HK-2 (cell line): ENCODE data around the gene C11orf97.
"Not testable (repeated sequence)": the region's sequence is repeated elsewhere in the genome, so short reads cannot be mapped to it uniquely, and the experiment has no call there.

Source experiments
- DNase-seq: peaks from one replicate; pipeline ENCODE4 v3.0.0-alpha.2; 2018; ENCODE audit not compliant: unreplicated experiment

Gene C11orf97

DNA sequence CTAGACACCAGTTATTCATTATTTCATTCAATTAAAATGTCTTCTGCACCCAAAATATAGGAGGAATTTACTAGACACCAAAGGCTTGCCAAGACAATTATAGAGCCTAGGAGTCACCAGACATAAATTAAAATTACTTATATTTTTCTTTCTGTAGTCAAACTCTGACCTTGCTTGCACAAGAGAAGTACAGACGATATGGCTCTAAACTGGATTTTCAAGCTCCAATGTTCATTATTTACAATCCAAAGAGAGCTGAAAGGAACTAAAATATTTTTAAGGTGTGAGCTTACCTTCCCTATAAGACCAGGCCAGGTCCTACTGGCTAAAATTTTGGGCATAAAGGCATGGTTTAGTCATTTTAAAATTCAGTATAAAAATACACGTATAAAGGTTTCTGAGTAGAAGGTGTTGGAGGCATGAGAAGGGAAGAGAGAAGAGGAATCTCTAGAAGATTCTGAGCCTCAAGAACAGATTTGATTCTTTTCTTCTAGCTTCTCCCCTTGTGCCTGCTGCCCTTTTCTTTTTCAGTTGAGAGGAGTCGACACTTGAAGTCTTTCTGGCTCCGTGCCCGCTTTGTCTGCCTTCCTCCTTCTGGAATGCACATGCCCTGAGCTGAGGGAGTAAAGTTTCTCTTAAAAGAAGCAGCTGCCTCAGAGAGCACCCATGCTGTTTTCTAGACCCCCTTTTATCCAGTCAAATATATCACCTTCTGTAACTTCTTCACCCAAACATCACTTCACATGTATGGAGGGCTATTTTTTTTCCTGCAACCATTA is 13.5 kb downstream of the C11orf97 start:
- no peak for DNase-seq

DNA sequence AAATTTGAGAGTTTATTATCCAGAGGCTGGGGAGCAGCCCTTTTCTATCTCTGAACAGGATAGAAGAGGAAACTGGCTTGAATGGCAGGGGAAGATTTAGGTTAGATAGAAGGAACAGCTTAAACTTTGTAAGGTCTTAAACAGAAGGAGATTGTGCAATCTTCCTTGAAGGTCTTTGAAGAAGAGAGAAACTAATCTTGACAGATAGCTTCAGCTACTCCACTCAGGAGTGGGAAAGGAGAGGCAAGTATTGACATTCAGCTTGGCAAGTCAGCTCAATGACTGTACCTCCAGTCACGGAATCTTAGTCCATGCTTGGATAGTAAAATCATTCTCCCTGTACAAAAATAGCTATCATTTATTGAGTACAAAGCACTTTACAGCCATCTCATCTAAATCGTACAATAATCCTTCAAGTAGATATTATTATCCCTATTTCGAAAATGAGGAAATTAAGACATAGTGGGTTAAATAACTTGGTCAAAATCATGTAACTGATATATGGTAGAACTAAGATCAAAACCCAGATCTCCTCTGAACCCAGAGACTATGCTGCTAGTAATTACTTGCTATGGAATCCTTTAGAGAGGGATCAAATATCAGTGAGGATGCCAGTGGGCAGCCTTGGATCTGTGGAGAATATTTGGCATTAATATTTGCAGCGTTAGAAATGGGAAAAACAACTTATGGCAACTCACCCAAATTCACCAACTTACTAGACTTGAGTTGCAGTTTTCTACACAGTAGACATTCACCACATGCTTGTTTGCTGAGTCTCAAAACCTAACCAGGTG is 14.6 kb downstream of the C11orf97 start:
- no peak for DNase-seq

DNA sequence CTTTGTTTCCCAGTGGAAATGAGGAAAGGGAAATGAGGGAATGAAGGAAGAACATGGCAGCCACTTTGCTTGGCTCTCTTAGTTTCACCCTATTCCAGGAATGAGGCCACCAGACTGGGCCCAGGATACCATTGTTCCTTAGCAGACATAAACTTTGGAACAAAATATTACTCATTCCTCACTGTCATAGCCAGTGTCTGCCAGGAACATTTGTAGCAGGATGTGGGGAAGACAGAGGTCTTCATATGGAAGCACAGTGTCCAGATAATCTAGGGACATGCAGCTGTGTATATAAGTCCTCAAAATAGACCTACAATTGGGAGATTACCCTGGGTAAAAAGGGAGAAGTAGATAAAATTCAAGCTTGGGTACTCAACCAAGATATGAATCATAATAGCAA is 16.3 kb downstream of the C11orf97 start:
- no peak for DNase-seq

DNA sequence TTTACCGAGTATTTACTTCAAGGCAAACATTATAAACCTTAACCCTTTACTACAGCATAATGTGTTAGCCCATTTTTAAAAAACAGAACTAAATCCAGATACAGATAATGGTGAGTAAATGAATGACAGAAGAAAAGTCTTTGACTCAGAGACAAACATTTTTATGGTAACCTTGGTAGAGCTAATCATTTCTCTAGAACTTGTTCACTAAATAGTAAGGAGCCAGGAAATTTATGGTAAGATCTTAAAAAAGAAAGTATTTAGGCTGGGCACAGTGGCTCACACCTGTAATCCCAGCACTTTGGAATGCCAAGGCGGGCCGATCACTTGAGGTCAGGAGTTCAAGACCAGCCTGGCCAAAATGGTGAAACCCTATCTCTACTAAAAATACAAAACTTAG is 19.9 kb downstream of the C11orf97 start:
- no peak for DNase-seq

DNA sequence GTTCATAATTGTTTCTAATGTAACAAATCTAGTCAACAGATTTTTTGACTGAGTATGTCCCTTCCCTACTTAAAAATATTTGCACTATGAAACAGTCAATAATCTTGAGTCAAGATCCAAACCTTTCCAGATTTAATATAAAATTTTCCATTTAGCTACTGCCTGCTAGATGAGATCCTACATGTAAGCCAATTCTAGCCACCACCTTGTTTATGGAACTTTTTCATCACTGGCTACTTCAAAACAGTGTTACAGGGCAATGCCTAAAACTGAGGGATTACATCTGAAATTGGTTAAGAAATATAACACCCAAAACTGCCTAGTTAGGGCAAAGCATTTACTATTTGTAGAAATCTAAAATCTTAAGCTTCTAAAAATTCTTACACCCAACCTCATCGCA is 20.9 kb downstream of the C11orf97 start:
- DNase-seq: no peak

DNA sequence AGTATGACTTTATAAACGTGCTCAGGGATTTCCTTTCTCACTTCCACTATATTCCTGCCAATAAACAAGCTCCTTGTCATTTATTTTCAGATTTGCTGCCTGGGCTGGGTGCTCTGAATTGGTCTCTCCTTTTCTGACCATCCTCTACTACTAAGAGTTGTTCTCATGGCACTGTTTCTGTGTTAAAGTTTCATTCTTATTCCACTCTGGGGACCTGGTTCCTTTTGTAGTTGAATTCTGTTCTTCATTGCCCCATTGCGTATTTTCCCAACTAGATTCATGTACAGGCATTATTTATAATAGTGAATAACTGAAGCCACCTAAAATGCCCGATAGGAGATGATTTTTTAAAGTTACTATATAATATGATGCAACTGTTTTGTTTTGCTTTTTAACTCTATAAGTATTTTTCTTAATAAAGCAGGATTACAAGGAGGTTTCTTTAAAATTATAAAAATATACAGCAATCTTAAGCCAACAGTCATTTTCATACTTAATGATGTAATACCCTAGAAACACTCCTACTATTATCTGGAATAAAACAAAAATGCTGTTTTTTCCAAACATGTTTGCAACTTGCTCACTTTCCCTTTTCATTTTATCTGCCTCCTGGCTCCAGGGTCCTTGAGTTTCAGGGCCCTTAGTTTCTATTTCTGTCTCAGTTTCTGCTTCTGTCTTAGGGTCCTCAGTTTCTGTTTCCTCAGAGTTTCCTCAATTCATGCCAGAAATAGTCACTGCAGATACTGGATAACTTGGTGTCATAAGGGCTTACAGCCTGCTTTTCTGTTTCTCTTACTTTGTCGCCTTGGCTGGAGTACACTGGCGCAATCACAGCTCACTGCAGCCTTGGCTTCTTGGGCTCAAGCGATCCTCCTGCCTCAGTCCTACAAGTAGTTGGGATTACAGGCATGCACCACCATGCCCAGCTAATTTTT is 21.7 kb downstream of the C11orf97 start:
- DNase-seq: no peak

DNA sequence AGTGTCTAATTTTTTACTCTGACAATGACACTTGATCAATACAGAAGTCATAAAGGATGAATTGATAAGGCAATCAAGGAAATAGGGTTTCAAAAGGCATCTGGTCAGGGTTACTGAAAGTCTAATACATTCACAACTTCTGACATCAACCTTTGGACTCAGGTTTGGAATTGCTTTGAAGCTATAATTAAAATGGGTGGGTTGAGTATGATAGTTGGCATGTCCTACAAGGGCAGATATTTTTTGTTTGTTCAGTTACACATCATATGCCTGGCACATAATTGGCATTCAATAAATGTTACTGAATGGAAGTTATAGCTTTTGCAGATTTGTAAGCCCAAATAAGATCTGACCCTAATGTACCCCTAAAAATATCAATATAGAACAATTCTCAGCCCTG is 24.1 kb downstream of the C11orf97 start:
- DNase-seq: no peak

DNA sequence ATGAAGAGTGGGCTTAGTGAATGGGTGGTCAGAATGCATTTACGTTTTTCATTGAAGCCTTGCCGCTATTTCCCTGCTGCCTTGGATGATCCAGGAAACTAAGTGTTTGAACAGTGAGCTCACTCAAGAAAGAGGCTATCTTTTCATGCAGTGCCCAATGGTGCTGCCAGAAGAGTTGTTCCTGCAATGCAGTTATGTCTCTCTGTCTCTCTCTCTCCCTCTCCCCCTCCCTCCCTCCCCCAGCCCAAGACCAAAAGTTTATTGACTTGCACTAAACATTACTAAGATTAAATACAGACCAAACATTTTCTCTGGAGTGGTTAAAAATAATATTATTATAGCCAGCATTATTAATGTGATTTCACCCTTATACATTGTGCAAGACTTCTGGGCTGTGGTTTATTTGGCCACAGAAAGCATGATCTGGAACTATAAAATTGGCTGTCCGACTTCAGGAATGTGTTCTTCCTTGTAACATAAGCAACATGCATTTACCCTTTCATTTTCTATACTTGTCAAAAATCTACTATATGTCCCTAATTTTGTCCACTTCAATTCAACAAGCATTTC is 24.9 kb downstream of the C11orf97 start:
- no peak for DNase-seq

DNA sequence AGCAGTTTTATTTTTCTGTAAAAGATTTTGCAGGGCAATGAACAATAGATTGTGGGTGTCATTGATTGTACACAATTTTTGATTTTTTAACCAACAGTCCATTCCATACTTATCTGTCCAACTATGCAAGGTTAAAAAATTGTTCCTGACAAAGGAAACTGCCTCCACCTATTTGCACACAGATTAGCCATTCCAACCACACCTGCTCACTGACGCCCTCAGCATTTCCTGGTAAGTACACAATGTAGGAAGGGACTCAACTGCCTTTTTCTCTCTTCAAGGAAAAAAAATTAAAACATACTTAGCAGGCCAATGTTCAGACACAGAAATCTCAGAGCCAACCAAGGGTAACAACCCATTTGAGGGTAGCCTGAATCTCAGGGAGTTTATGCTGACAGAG is 27.2 kb downstream of the C11orf97 start:
- DNase-seq: no peak

DNA sequence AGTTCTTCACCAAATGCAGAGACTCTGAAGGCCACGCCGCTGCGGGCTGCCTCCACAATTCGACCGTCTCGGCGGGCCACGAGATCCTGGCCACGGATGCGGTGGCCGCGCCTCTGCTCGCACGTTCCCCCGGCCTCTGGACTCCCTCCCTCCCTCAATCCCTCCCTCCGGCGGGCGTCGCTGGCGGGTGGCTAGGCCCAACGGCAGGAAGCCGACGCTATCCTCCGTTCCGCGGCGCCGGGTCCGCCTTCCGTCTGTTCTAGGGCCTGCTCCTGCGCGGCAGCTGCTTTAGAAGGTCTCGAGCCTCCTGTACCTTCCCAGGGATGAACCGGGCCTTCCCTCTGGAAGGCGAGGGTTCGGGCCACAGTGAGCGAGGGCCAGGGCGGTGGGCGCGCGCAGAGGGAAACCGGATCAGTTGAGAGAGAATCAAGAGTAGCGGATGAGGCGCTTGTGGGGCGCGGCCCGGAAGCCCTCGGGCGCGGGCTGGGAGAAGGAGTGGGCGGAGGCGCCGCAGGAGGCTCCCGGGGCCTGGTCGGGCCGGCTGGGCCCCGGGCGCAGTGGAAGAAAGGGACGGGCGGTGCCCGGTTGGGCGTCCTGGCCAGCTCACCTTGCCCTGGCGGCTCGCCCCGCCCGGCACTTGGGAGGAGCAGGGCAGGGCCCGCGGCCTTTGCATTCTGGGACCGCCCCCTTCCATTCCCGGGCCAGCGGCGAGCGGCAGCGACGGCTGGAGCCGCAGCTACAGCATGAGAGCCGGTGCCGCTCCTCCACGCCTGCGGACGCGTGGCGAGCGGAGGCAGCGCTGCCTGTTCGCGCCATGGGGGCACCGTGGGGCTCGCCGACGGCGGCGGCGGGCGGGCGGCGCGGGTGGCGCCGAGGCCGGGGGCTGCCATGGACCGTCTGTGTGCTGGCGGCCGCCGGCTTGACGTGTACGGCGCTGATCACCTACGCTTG is 31.7 kb downstream of the C11orf97 start, which contains the start of gene FUT4:
Gene FUT4 (plus strand): TSS at position 227 of the 951 bp plus-strand sequence. CDS start 213 bp downstream, at position 440.
- peak; percentile 88 for DNase-seq

DNA sequence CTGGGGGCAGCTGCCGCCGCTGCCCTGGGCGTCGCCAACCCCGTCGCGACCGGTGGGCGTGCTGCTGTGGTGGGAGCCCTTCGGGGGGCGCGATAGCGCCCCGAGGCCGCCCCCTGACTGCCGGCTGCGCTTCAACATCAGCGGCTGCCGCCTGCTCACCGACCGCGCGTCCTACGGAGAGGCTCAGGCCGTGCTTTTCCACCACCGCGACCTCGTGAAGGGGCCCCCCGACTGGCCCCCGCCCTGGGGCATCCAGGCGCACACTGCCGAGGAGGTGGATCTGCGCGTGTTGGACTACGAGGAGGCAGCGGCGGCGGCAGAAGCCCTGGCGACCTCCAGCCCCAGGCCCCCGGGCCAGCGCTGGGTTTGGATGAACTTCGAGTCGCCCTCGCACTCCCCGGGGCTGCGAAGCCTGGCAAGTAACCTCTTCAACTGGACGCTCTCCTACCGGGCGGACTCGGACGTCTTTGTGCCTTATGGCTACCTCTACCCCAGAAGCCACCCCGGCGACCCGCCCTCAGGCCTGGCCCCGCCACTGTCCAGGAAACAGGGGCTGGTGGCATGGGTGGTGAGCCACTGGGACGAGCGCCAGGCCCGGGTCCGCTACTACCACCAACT is 32.5 kb downstream of the C11orf97 start:
- DNase-seq: peak; percentile 44

DNA sequence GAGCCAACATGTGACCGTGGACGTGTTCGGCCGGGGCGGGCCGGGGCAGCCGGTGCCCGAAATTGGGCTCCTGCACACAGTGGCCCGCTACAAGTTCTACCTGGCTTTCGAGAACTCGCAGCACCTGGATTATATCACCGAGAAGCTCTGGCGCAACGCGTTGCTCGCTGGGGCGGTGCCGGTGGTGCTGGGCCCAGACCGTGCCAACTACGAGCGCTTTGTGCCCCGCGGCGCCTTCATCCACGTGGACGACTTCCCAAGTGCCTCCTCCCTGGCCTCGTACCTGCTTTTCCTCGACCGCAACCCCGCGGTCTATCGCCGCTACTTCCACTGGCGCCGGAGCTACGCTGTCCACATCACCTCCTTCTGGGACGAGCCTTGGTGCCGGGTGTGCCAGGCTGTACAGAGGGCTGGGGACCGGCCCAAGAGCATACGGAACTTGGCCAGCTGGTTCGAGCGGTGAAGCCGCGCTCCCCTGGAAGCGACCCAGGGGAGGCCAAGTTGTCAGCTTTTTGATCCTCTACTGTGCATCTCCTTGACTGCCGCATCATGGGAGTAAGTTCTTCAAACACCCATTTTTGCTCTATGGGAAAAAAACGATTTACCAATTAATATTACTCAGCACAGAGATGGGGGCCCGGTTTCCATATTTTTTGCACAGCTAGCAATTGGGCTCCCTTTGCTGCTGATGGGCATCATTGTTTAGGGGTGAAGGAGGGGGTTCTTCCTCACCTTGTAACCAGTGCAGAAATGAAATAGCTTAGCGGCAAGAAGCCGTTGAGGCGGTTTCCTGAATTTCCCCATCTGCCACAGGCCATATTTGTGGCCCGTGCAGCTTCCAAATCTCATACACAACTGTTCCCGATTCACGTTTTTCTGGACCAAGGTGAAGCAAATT is 33.3 kb downstream of the C11orf97 start:
- DNase-seq: no peak

DNA sequence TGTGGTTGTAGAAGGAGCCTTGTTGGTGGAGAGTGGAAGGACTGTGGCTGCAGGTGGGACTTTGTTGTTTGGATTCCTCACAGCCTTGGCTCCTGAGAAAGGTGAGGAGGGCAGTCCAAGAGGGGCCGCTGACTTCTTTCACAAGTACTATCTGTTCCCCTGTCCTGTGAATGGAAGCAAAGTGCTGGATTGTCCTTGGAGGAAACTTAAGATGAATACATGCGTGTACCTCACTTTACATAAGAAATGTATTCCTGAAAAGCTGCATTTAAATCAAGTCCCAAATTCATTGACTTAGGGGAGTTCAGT is 33.9 kb downstream of the C11orf97 start:
- DNase-seq: no peak

DNA sequence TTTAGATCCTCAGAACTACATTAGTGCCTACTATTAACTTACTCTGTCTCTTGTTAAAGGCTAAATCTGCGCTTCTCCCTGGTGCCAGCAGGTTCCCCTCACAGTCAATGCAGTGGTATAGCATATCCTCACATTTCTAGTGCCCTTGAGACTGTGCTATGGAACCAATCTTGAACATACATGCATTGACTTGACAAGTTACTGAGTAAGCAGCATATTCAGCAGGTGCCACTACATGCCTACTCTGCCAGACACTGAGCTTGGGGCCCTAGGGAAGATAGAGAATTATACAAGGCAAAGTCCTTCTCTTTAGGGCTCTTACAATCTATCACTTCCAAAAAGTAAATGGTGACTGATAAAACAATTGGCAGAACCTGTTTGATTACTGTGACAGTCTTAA is 34.6 kb downstream of the C11orf97 start:
- no peak for DNase-seq

DNA sequence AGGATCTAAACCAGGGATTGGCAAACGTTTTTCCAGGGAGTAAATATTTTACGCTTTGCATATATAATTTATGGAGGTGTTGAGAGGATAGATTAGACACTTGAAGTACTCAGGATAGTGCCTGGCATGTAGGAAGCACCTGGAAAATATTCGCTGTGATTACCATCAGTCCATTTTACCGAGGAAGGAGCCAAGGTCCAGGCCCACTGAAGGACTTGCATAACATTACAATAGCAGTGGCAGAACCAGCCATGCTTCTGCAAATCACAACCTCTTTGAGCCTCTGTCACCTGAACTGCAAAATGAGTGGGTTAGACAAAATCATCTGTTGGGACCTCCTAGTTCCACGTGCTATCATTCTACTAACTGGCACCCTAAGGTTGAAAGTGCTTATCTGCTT is 36.9 kb downstream of the C11orf97 start:
- DNase-seq: no peak

DNA sequence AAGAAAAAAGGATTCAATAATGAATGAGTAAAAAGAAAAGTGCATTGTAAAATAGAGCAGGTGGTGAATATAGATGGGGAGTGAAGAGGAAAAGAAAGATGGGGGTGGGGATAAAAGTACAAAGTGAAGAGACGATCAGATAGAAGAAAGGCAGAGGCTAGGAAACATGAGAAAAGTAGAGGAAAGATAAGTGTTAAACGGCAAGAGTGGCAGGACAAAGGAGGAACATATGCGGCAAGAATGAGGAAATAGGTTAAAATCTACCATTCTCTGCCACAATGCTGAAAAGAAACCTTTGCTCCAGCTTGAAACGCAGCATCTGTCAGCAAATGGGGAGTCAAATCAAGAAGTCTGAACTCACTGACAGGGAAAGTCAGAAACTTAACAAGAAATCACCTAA is 38.3 kb downstream of the C11orf97 start:
- no peak for DNase-seq

DNA sequence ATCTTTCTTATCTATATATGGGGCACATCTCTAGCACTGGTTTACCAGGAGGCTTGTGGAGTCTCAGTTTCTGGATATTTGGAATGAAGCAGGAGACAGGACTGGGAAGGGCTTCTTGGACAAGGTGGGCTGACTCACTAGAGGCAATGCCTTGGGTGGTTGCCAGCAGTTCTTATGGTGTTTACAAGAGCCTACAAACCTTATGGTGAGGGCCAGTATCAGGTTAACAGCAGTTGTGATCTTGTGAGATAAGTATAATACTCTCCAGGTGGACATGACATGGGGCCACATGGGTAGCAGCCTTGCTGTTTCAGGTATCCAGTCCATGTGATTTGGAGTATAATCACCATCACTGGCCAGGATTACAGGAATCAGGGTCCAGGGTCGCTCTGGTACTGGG is 41.7 kb downstream of the C11orf97 start:
- DNase-seq: no peak

DNA sequence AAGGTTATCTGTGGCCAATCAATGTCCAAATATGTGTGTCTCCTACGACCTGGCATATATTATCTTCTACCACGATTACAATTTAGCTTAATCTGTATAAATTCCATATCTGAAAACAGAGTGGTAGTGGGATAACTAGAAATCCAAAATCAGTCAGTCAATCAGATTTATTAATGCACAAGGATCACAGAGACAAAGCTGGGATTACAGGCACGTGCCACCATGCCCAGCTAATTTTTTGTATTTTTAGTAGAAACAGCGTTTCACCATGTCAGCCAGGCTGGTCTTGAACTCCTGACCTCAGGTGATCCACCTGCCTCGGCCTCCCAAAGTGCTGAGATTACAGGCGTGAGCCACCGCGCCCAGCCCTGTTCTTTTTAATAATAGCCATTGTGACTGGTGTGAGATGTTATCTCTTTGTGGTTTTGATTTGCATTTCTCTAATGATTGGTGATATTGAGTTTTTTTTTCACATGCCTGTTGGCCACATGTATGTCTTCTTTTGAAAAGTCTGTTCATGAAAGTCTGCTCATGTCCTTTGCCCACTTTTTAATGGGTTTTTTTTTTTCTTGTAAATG is 43.6 kb downstream of the C11orf97 start:
- DNase-seq: not testable (repeated sequence)

DNA sequence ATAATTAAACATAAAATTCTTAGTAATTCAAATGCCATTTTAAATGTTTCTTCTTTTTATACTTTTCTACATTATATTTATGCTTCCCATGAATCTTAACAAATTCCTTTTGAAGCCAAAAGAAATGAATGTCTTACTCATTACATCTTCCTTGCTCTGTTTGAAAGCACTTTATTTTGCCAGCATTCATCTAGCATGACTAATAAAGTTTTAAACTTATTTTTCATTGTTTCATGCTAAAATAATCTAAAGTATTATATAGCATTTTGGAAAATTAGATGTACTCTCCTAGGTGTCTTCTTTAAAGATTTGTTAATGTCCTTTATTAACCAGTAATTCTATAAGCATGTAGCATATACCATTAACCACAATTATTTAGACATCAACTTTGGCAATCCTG is 45.2 kb downstream of the C11orf97 start:
- DNase-seq: no peak
